ENCODE results near the gene A3GALT2. TPM values are rescaled to one million over a fixed set of nuclear protein-coding genes. Genes with fewer than 3 reads are reported as not detected.

Gene A3GALT2
- total RNA-seq, 1 experiment from 2014 or later: not detected

- TF ChIP-seq GRHL2 (CRISPR knock-in tag; IDR thresholded peaks at IDR 0.05; ENCODE audit: insufficient replicate concordance, severe bottlenecking) (no peak), ZBTB43 (CRISPR knock-in tag; IDR thresholded peaks at IDR 0.05) (no peak), FOXK1 (CRISPR knock-in tag; IDR thresholded peaks at IDR 0.05) (no peak)
These were observed 27.8 kb upstream of the A3GALT2 start (continued) for GRCh38 chr1:33348676-33349080.

- DNase-seq (ENCODE audit: low spot score) (no peak), ATAC-seq (no peak)
- Mint-ChIP-seq H3K36me3 (no peaks in the 10 kb centered on the region), H3K27me3 (ENCODE audit: low read depth) (peaks cover 93% of the 10 kb centered on the region), H3K9me3 (no peaks in the 10 kb centered on the region), H3K4me1 (peaks cover 30% of the 10 kb centered on the region), H3K27ac (no peak overlapping the region), H3K4me3 (peak overlapping the region; percentile 80)
- ChIA-PET POLR2A (no interaction called here), CTCF (no interaction called here)
- TF ChIP-seq FOXP4 (CRISPR knock-in tag; IDR thresholded peaks at IDR 0.05) (no peak), FOXK1 (CRISPR knock-in tag; IDR thresholded peaks at IDR 0.05) (no peak), CDX4 (CRISPR knock-in tag; IDR thresholded peaks at IDR 0.05; ENCODE audit: borderline replicate concordance) (no peak), AFF4 (CRISPR knock-in tag; IDR thresholded peaks at IDR 0.05; ENCODE audit: borderline replicate concordance) (no peak), ATF1 (CRISPR knock-in tag; IDR thresholded peaks at IDR 0.05) (no peak), HMGA2 (CRISPR knock-in tag; IDR thresholded peaks at IDR 0.05) (no peak), FOXP1 (CRISPR knock-in tag; IDR thresholded peaks at IDR 0.05; ENCODE audit: borderline replicate concordance) (no peak), SMAD3 (CRISPR knock-in tag; IDR thresholded peaks at IDR 0.05; ENCODE audit: borderline replicate concordance) (no peak), GRHL2 (CRISPR knock-in tag; IDR thresholded peaks at IDR 0.05; ENCODE audit: insufficient replicate concordance, severe bottlenecking) (no peak), ZNF423 (CRISPR knock-in tag; IDR thresholded peaks at IDR 0.05) (no peak), ERG (CRISPR knock-in tag; IDR thresholded peaks at IDR 0.05) (no peak), ZNF219 (CRISPR knock-in tag; IDR thresholded peaks at IDR 0.05; ENCODE audit: borderline replicate concordance) (no peak), ZSCAN18 (CRISPR knock-in tag; IDR thresholded peaks at IDR 0.05) (no peak), TP53 (CRISPR knock-in tag; IDR thresholded peaks at IDR 0.05) (no peak), ZNF396 (CRISPR knock-in tag; IDR thresholded peaks at IDR 0.05; ENCODE audit: borderline replicate concordance) (no peak), MYBL2 (CRISPR knock-in tag; IDR thresholded peaks at IDR 0.05) (no peak), ATF2 (CRISPR knock-in tag; IDR thresholded peaks at IDR 0.05; ENCODE audit: borderline replicate concordance, low read depth) (no peak), ESRRA (CRISPR knock-in tag; IDR thresholded peaks at IDR 0.05; ENCODE audit: borderline replicate concordance) (no peak), GABPB1 (CRISPR knock-in tag; IDR thresholded peaks at IDR 0.05) (no peak), HMGXB4 (CRISPR knock-in tag; IDR thresholded peaks at IDR 0.05) (no peak)
These were observed 27.3 kb upstream of the A3GALT2 start for GRCh38 chr1:33348194-33348593.

All from WTC11 (cell line).